SU-DHL-6 (cell line): ENCODE measurements around the gene POFUT2.

Experiments used
- H2AFZ ChIP-seq: fragments of 200-600 bp; sonication (generic); 2 replicates; pipeline ENCODE4 v1.6.1; 2014; ENCODE audit warnings: low read depth, mild to moderate bottlenecking, moderate library complexity, mixed read lengths, antibody characterized with exemption, low read length; ENCODE audit not compliant: severe bottlenecking
- H3F3A ChIP-seq: fragments of 200-600 bp; shearing (Covaris generic); 2 replicates; pipeline ENCODE4 v1.6.0; 2016; ENCODE audit warnings: antibody characterized with exemption, mild to moderate bottlenecking; ENCODE audit not compliant: insufficient read depth
- H3K27ac ChIP-seq: fragments of 200-600 bp; sonication (generic); 2 replicates; pipeline ENCODE4 v1.5.1; 2016; ENCODE audit warnings: low read depth, mild to moderate bottlenecking, low read length, moderate library complexity, mixed read lengths
- H3K27me3 ChIP-seq: fragments of 200-600 bp; sonication (generic), shearing (Covaris generic); 2 replicates; pipeline ENCODE4 v1.6.0; 2014; ENCODE audit warnings: mild to moderate bottlenecking, low read length
- H3K36me3 ChIP-seq: fragments of 200-600 bp; sonication (generic); 2 replicates; pipeline ENCODE4 v1.6.1; 2014; ENCODE audit warnings: mild to moderate bottlenecking, low read length, mixed read lengths
- H3K4me2 ChIP-seq: fragments of 300-600, 200-600 bp; shearing (Covaris generic), sonication (generic); 2 replicates; pipeline ENCODE4 v1.6.0; 2014; ENCODE audit warnings: low read length, low read depth, mild to moderate bottlenecking; ENCODE audit not compliant: poor library complexity, severe bottlenecking
- H3K4me3 ChIP-seq: fragments of 200-600 bp; sonication (generic); 2 replicates; pipeline ENCODE4 v1.5.1; 2014; ENCODE audit warnings: antibody characterized with exemption, low read length, mild to moderate bottlenecking, mixed read lengths; ENCODE audit not compliant: insufficient read depth, poor library complexity, severe bottlenecking
- H3K79me2 ChIP-seq: fragments of 200-600 bp; sonication (generic); 2 replicates; pipeline ENCODE4 v1.6.1; 2014; ENCODE audit warnings: mild to moderate bottlenecking, low read length, moderate library complexity; ENCODE audit not compliant: insufficient read depth
- H3K9ac ChIP-seq: fragments of 200-600 bp; sonication (generic); 2 replicates; pipeline ENCODE4 v1.7.0; 2014; ENCODE audit warnings: mild to moderate bottlenecking, low read length
- H3K9me2 ChIP-seq: fragments of 200-600 bp; sonication (generic); replicated peaks from 2 replicates; pipeline ENCODE4 v1.6.1; 2014; ENCODE audit warnings: low read length; ENCODE audit not compliant: insufficient read depth
- H3K9me3 ChIP-seq: fragments of 200-600 bp; sonication (generic); 2 replicates; pipeline ENCODE4 v1.6.1; 2014; ENCODE audit warnings: low read length, mixed read lengths; ENCODE audit not compliant: insufficient read depth
- H4K20me1 ChIP-seq: fragments of 200-600 bp; sonication (generic); 2 replicates; pipeline ENCODE4 v1.6.1; 2014; ENCODE audit warnings: low read depth, mild to moderate bottlenecking, antibody characterized with exemption, low read length, moderate library complexity, mixed read lengths
- CTCF ChIP-seq: fragments of 200-600 bp; sonication (generic); IDR thresholded peaks from one replicate; pipeline ENCODE4 v1.5.1; 2017; ENCODE audit warnings: antibody characterized with exemption, mild to moderate bottlenecking, low read length, moderate library complexity; ENCODE audit not compliant: insufficient read depth, poor library complexity, severe bottlenecking
- EZH2phosphoT487 ChIP-seq: fragments of 200-600 bp; sonication (generic), shearing (Covaris generic); conservative IDR thresholded peaks from 2 replicates; pipeline ENCODE4 v1.6.1; 2018; ENCODE audit warnings: mild to moderate bottlenecking, antibody characterized with exemption, low read length, moderate library complexity, mixed read lengths

POFUT2 gene

GRCh38 chr21:45303091-45303615 is 15.5 kb upstream of the POFUT2 start:
- Histone ChIP-seq H3K79me2 (no peaks in the 10 kb centered on the region), H3K36me3 (no peaks in the 10 kb centered on the region), H4K20me1 (no peaks in the 10 kb centered on the region), H3K4me2 (no peak overlapping the region), H2AFZ (no peak overlapping the region), H3K27ac (no peak overlapping the region), H3F3A (no peaks in the 10 kb centered on the region), H3K4me3 (no peak overlapping the region), H3K9me3 (no peaks in the 10 kb centered on the region), H3K9me2 (no peaks in the 10 kb centered on the region), H3K27me3 (no peaks in the 10 kb centered on the region), H3K9ac (no peak overlapping the region)
- no peak for TF ChIP-seq EZH2phosphoT487
- TF ChIP-seq CTCF: no peak

- no peak for TF ChIP-seq CTCF
- no peak for TF ChIP-seq EZH2phosphoT487
- Histone ChIP-seq H3K27ac (no peak overlapping the region), H3K9ac (no peak overlapping the region), H3K4me2 (no peak overlapping the region), H3K79me2 (no peaks in the 10 kb centered on the region), H3F3A (no peaks in the 10 kb centered on the region), H4K20me1 (no peaks in the 10 kb centered on the region), H3K9me2 (no peaks in the 10 kb centered on the region), H3K27me3 (no peaks in the 10 kb centered on the region), H3K4me3 (no peak overlapping the region), H2AFZ (no peak overlapping the region), H3K9me3 (no peaks in the 10 kb centered on the region), H3K36me3 (no peaks in the 10 kb centered on the region)
These were observed 14.7 kb upstream of the POFUT2 start for GRCh38 chr21:45302082-45303061.

GRCh38 chr21:45301521-45302081 is 13.9 kb upstream of the POFUT2 start:
- Histone ChIP-seq H3K27ac (no peak overlapping the region), H3K9me2 (no peaks in the 10 kb centered on the region), H4K20me1 (no peaks in the 10 kb centered on the region), H3K27me3 (no peaks in the 10 kb centered on the region), H3K9ac (no peak overlapping the region), H2AFZ (no peak overlapping the region), H3K36me3 (no peaks in the 10 kb centered on the region), H3F3A (no peaks in the 10 kb centered on the region), H3K4me3 (no peak overlapping the region), H3K4me2 (no peak overlapping the region), H3K9me3 (no peaks in the 10 kb centered on the region), H3K79me2 (no peaks in the 10 kb centered on the region)
- TF ChIP-seq CTCF (no peak), EZH2phosphoT487 (no peak)
